ENCODE measurements around the gene MAPK8IP2. TPM values are rescaled to one million over a fixed set of nuclear protein-coding genes. Genes with fewer than 3 reads are reported as not detected.

The MAPK8IP2 gene
- polyA plus RNA-seq, 1 of the 3 experiments (the other 2 are of a cell fraction): 2.7 TPM

DNA sequence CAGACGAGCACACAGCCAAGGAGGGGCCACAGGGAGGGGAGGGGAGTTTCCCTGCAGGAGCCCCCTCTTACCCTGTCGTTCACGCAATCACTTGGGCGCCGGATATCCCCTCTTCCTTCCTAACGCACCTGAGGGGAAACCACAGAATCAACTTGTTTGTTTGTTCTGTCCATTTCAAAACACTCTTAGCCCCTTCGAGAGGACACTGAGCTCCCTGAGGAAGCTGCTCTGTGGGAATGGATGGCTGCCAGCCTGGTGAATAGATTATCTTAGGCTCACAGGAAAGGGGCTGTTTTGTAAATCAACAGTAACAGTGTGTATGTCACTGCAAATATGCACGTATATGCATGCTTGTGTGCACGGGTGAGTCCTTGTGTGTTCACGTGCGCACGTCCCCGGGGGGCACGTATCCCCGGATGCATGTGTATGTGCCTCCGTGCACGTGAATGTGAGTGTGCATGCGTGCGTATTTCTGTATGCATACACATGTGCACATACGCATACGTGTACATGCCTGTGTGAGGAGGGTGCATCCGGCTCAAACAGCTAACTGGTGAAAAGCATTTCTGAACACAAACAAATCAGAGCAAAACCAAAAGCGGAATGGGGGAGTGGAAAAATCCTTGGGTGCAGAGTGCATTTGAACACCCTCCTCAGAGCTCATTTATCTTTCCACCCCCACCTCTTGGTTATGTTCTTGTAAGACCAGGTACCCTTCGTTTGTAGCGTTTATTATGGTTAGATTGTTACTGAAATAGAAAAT lies 20.2 kb downstream of the MAPK8IP2 start:
- Histone ChIP-seq H3K27me3 (ENCODE audit: insufficient read depth) (no peaks in the 10 kb centered on the region), H3F3A (replicated peaks; ENCODE audit: insufficient read depth) (peaks cover 5% of the 10 kb centered on the region), H3K9ac (no peak overlapping the region), H3K36me3 (replicated peaks in 1 of 2; ENCODE audit: control insufficient read depth in 1 of 2, insufficient read depth in 2 of 2, low read length in 1 of 2) (peaks cover 0 to 6% of the 10 kb centered on the region in 2 experiments), H3K9me2 (no peaks in the 10 kb centered on the region), H3K9me3 (no peaks in the 10 kb centered on the region), H3K4me2 (peak overlapping the region; percentile 79), H3K27ac (ENCODE audit: low read depth in 2 of 2, low read length in 1 of 2) (no peak overlapping the region), H3K79me2 (ENCODE audit: insufficient read depth) (no peaks in the 10 kb centered on the region), H4K20me1 (ENCODE audit: insufficient read depth) (no peaks in the 10 kb centered on the region), H3K4me1 (ENCODE audit: control insufficient read depth in 1 of 2, insufficient read depth in 2 of 2, low read depth in 1 of 2, low read length in 1 of 2) (peaks cover 0 to 16% of the 10 kb centered on the region in 2 experiments; a peak in 2 of 4 replicates), H2AFZ (ENCODE audit: low read depth) (peak overlapping the region; percentile 60; the same call in 1 of the 2 replicates), H3K4me3 (ENCODE audit: low read depth in 2 of 2, low read length in 1 of 2) (peak overlapping the region; percentile 44 to 61)
- ChIA-PET CTCF (interaction anchor here (0.6 to 2.9 kb wide), 45 partner anchors 9 to 388 kb away, joined by 3 to 22 read pairs (median 4); partner anchors contain the start of genes CHKB, KLHDC7B, SCO2 and SYCE3), POLR2A (interaction anchor here (0.6 to 1.6 kb wide), 2 partner anchors 37 to 95 kb away, joined by 4 to 6 read pairs; partner anchors contain the start of gene SCO2)
- WGBS (ENCODE audit: low lambda C conversion rate): 2% methylated on average over 23 of the region's 25 CpGs
- TF ChIP-seq GATA2 (CRISPR knock-in tag; IDR thresholded peaks at IDR 0.05) (no peak), MXI1 (IDR thresholded peaks at IDR 0.05; ENCODE audit: low read depth, low read length) (peak; percentile 67; the same call in 1 of the 2 replicates), RFX5 (IDR thresholded peaks at IDR 0.05; ENCODE audit: low read length) (no peak), CHD2 (IDR thresholded peaks at IDR 0.05; ENCODE audit: low read length, partially characterized antibody) (peak; percentile 11)
- DNase-seq: peak; percentile 92

DNA sequence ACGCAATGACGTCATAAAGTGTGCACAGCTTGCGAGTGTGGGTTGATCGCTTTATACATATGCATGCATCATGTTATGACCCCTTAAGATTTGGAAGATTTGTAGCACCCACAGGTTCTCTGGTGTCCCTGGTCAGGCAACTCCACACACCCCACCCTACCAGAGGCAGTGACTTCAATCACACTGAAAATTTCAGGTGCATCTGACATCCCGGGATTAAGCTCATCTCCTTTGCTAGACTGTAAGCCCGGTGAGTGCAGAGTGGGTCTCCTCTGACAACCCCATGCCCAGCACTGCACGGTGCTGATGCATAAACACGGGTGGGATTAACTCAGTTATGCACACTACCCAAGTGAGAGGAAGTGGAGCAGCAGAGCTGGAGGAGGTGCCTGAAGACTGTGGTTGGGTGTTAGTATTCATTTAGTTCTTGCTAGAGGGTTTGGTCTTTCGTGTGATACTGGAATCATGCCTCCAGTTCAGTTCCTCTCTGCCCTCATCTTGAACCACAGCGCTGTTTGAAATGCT lies 20.8 kb downstream of the MAPK8IP2 start:
- H3K9me2 ChIP-seq: no peaks in the 10 kb centered on the region
- no peak overlapping the region for H3K9ac ChIP-seq
- WGBS (ENCODE audit: low lambda C conversion rate): 8% methylated on average over 7 of the region's 10 CpGs
- peaks cover 0 to 6% of the 10 kb centered on the region in 2 experiments for H3K36me3 ChIP-seq (replicated peaks in 1 of 2; ENCODE audit: control insufficient read depth in 1 of 2, insufficient read depth in 2 of 2, low read length in 1 of 2)
- peak overlapping the region; percentile 79 for H3K4me2 ChIP-seq
- ChIA-PET CTCF (interaction anchor here (0.7 to 2.9 kb wide), 28 partner anchors 8 to 388 kb away, joined by 3 to 22 read pairs (median 4); partner anchors contain the start of genes SCO2 and SYCE3), POLR2A (interaction anchor here (1.6 kb wide), 1 partner anchor 96 kb away, joined by 6 read pairs; the partner anchor contains the start of gene SCO2)
- peak overlapping the region; percentile 44 to 61 for H3K4me3 ChIP-seq (ENCODE audit: low read depth in 2 of 2, low read length in 1 of 2)
- no peaks in the 10 kb centered on the region for H3K79me2 ChIP-seq (ENCODE audit: insufficient read depth)
- TF ChIP-seq REST (IDR thresholded peaks at IDR 0.05; ENCODE audit: low read depth, low read length) (no peak), JUND (IDR thresholded peaks at IDR 0.05) (no peak)
- no peaks in the 10 kb centered on the region for H4K20me1 ChIP-seq (ENCODE audit: insufficient read depth)
- no peaks in the 10 kb centered on the region for H3K9me3 ChIP-seq
- H3F3A ChIP-seq (replicated peaks; ENCODE audit: insufficient read depth): peaks cover 5% of the 10 kb centered on the region
- H3K27ac ChIP-seq (ENCODE audit: low read depth in 2 of 2, low read length in 1 of 2): no peak overlapping the region
- no peak overlapping the region for H2AFZ ChIP-seq (ENCODE audit: low read depth)
- peaks cover 0 to 16% of the 10 kb centered on the region in 2 experiments; a peak in 2 of 4 replicates for H3K4me1 ChIP-seq (ENCODE audit: control insufficient read depth in 1 of 2, insufficient read depth in 2 of 2, low read depth in 1 of 2, low read length in 1 of 2)
- H3K27me3 ChIP-seq (ENCODE audit: insufficient read depth): no peaks in the 10 kb centered on the region
- DNase-seq: peak; percentile 13
